K562 (cell line): ENCODE measurements around the gene CFD. TPM values are rescaled to one million over a fixed set of nuclear protein-coding genes. Genes with fewer than 3 reads are reported as not detected.

ENCODE experiments used
- CAMTA2 ChIP-seq: fragments of 250-450 bp; sonication (Bioruptor Pico); conservative IDR thresholded peaks from 2 replicates; pipeline ENCODE4 v1.5.1; 2022
- EP300 ChIP-seq: IDR thresholded peaks from 2 replicates; pipeline ENCODE4 v1.6.1; 2012; ENCODE audit warnings: low read length, improper control_type of control experiment
- GATAD2B ChIP-seq: fragments of 450-650 bp; IDR thresholded peaks from 2 replicates; pipeline ENCODE4 v1.6.1; 2017; ENCODE audit warnings: mild to moderate bottlenecking, borderline replicate concordance
- TBL1XR1 ChIP-seq, 2 experiments: IDR thresholded peaks; 2 replicates each; pipeline ENCODE4 v1.6.1; 2012; ENCODE audit warnings: improper control_type of control experiment in 2 of 2, low read length in 2 of 2, mild to moderate bottlenecking in 1 of 2
- polyA plus RNA-seq, 8 experiments: library from polyadenylated mRNA; depleted of rRNA in 4 of 8; stranded (reverse) in 5 of 8; unstranded in 3 of 8; fragments of >200 nt; fragmentation: Nextera tagmentation in 2 of 8; fragmentation: Illumina TruSeq in 1 of 8; extraction: Ambion mirVana in 2 of 8; extraction: Trizol in 1 of 8; gene quantifications; 2 replicates each; pipeline versions ENCODE4 v1.2.1 to v1.2.3, GENCODE V29; 2011 to 2014; ENCODE audit warnings: inconsistent platforms in 1 of 8, missing spikeins in 1 of 8
- total RNA-seq, 7 experiments: library from RNA; depleted of rRNA in 6 of 7; stranded (reverse); fragments of >200 nt in 6 of 7; fragmentation: Illumina TruSeq in 2 of 7; extraction: Trizol in 2 of 7; gene quantifications; 2 replicates each; pipeline versions ENCODE4 v1.2.1 to v1.2.3, GENCODE V29; 2011 to 2021; ENCODE audit warnings: low replicate concordance in 1 of 7
- TF ChIP-seq, protein P1 (sequence below): fragments of 450-650 bp; IDR thresholded peaks from 2 replicates; pipeline ENCODE4 v1.6.1; 2016; ENCODE audit warnings: borderline replicate concordance
- TF ChIP-seq, protein P2 (sequence below): sonication (generic); IDR thresholded peaks from 2 replicates; pipeline ENCODE4 v1.6.1; 2016
- TF ChIP-seq, protein P3 (sequence below): fragments of 250-450 bp; sonication (Bioruptor Pico); IDR thresholded peaks from 2 replicates; pipeline ENCODE4 v1.8.0; 2021; ENCODE audit warnings: mild to moderate bottlenecking, moderate library complexity
- TF ChIP-seq, protein P4 (sequence below): fragments of 450-650 bp; formaldehyde crosslinking; IDR thresholded peaks from 2 replicates; pipeline ENCODE4 v1.4.0; 2020; ENCODE audit warnings: mild to moderate bottlenecking, mixed read lengths
- TF ChIP-seq, protein P5 (sequence below), 2 experiments: fragments of 450-650 bp; conservative IDR thresholded peaks; 2 replicates each; pipeline ENCODE4 v1.6.1; 2017; ENCODE audit warnings: mild to moderate bottlenecking in 2 of 2, moderate library complexity in 2 of 2

Gene CFD
- total and polyA plus RNA-seq, 9 of the 15 experiments (the other 6 are each of a cell fraction or from before 2014, with no cell fraction given) = 0.52 to 59.4 (median 7.6) TPM

DNA sequence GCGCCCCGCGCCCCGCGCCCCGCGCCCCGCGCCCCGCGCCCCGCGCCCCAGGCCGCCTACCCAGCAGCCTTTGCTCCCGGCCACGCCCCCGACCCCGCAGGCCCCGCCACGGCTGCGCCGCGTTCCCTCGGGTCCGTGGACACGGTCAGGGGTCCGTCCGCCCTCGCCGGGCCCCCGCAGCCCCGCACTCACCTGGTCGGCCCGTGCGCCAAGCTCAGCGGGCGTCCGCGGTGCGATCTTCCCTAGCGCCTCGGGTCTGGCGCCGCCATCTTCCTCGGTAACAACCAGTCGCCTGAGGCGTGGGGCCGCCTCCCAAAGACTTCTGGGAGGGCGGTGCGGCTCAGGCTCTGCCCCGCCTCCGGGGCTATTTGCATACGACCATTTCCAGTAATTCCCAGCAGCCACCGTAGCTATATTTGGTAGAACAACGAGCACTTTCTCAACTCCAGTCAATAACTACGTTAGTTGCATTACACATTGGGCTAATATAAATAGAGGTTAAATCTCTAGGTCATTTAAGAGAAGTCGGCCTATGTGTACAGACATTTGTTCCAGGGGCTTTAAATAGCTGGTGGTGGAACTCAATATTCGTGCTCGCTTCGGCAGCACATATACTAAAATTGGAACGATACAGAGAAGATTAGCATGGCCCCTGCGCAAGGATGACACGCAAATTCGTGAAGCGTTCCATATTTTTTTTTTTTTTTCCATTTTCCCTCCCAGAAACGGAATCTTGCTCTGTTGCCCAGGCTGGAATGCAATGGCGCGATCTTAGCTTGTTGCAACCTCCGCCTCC, 33.6 kb downstream of the CFD start, which contains the start of the genes MED16 and RNU6-9 (continued):
- TF ChIP-seq, protein P1, sequence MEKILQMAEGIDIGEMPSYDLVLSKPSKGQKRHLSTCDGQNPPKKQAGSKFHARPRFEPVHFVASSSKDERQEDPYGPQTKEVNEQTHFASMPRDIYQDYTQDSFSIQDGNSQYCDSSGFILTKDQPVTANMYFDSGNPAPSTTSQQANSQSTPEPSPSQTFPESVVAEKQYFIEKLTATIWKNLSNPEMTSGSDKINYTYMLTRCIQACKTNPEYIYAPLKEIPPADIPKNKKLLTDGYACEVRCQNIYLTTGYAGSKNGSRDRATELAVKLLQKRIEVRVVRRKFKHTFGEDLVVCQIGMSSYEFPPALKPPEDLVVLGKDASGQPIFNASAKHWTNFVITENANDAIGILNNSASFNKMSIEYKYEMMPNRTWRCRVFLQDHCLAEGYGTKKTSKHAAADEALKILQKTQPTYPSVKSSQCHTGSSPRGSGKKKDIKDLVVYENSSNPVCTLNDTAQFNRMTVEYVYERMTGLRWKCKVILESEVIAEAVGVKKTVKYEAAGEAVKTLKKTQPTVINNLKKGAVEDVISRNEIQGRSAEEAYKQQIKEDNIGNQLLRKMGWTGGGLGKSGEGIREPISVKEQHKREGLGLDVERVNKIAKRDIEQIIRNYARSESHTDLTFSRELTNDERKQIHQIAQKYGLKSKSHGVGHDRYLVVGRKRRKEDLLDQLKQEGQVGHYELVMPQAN = no peak
- TF ChIP-seq, protein P2, sequence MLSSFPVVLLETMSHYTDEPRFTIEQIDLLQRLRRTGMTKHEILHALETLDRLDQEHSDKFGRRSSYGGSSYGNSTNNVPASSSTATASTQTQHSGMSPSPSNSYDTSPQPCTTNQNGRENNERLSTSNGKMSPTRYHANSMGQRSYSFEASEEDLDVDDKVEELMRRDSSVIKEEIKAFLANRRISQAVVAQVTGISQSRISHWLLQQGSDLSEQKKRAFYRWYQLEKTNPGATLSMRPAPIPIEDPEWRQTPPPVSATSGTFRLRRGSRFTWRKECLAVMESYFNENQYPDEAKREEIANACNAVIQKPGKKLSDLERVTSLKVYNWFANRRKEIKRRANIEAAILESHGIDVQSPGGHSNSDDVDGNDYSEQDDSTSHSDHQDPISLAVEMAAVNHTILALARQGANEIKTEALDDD = no peak
- TF ChIP-seq, protein P3, sequence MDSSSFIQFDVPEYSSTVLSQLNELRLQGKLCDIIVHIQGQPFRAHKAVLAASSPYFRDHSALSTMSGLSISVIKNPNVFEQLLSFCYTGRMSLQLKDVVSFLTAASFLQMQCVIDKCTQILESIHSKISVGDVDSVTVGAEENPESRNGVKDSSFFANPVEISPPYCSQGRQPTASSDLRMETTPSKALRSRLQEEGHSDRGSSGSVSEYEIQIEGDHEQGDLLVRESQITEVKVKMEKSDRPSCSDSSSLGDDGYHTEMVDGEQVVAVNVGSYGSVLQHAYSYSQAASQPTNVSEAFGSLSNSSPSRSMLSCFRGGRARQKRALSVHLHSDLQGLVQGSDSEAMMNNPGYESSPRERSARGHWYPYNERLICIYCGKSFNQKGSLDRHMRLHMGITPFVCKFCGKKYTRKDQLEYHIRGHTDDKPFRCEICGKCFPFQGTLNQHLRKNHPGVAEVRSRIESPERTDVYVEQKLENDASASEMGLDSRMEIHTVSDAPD (CRISPR knock-in tag) = no peak
- no peak; the same call in none of the 2 replicates for TF ChIP-seq EP300
- TF ChIP-seq, protein P4, sequence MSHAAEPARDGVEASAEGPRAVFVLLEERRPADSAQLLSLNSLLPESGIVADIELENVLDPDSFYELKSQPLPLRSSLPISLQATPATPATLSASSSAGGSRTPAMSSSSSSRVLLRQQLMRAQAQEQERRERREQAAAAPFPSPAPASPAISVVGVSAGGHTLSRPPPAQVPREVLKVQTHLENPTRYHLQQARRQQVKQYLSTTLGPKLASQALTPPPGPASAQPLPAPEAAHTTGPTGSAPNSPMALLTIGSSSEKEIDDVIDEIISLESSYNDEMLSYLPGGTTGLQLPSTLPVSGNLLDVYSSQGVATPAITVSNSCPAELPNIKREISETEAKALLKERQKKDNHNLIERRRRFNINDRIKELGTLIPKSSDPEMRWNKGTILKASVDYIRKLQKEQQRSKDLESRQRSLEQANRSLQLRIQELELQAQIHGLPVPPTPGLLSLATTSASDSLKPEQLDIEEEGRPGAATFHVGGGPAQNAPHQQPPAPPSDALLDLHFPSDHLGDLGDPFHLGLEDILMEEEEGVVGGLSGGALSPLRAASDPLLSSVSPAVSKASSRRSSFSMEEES (CRISPR knock-in tag) = no peak
- TF ChIP-seq CAMTA2 (CRISPR knock-in tag) = no peak
- peak; percentile 59 for TF ChIP-seq GATAD2B
- TF ChIP-seq, protein P5, sequence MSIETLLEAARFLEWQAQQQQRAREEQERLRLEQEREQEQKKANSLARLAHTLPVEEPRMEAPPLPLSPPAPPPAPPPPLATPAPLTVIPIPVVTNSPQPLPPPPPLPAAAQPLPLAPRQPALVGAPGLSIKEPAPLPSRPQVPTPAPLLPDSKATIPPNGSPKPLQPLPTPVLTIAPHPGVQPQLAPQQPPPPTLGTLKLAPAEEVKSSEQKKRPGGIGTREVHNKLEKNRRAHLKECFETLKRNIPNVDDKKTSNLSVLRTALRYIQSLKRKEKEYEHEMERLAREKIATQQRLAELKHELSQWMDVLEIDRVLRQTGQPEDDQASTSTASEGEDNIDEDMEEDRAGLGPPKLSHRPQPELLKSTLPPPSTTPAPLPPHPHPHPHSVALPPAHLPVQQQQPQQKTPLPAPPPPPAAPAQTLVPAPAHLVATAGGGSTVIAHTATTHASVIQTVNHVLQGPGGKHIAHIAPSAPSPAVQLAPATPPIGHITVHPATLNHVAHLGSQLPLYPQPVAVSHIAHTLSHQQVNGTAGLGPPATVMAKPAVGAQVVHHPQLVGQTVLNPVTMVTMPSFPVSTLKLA (conservative IDR thresholded peaks at IDR 0.05) = peak in 1 of 2 experiments; percentile 71; a peak in 2 of 4 replicates
- peak; percentile 36 to 38; a peak in 2 of 4 replicates for TF ChIP-seq TBL1XR1 (IDR thresholded peaks at IDR 0.05; ENCODE audit: low read length in 2 of 2)
